A549 (cell line): ENCODE results near the gene ETV3L.

Source experiments
- CHD4 ChIP-seq: fragments of 200-600 bp; sonication (generic); IDR thresholded peaks from 2 replicates; pipeline ENCODE4 v1.6.1; 2016; ENCODE audit warnings: antibody characterized with exemption, mild to moderate bottlenecking, borderline replicate concordance
- CTCF ChIP-seq: fragments of >200 bp; sonication (Bioruptor Twin); formaldehyde crosslinking; IDR thresholded peaks from 3 replicates; pipeline ENCODE4 v1.5.1; 2016
- ELK1 ChIP-seq: fragments of 150-350 bp; IDR thresholded peaks from 2 replicates; pipeline ENCODE4 v1.6.1; 2014; ENCODE audit warnings: low read depth, mild to moderate bottlenecking, low read length
- EP300 ChIP-seq, 2 experiments: fragments of >200 bp; sonication (Bioruptor Twin); formaldehyde crosslinking; IDR thresholded peaks; 2 replicates in 1 of 2; 3 replicates in 1 of 2; pipeline ENCODE4 v1.6.1; 2016 to 2017
- GATA3 ChIP-seq: IDR thresholded peaks from 2 replicates; pipeline ENCODE4 v1.6.1; 2012; ENCODE audit warnings: borderline replicate concordance
- HDAC2 ChIP-seq: fragments of 200-600 bp; sonication (generic); IDR thresholded peaks from 2 replicates; pipeline ENCODE4 v1.6.1; 2016
- NR3C1 ChIP-seq: fragments of >200 bp; sonication (Bioruptor Twin); formaldehyde crosslinking; IDR thresholded peaks from 3 replicates; pipeline ENCODE4 v1.6.1; 2017
- POLR2A ChIP-seq: IDR thresholded peaks from 2 replicates; pipeline ENCODE4 v1.6.1; 2012; ENCODE audit warnings: mild to moderate bottlenecking, low read length
- RAD21 ChIP-seq, 2 experiments: fragments of >200 bp in 1 of 2; sonication (Bioruptor Twin) in 1 of 2; formaldehyde crosslinking in 1 of 2; IDR thresholded peaks in 1 of 2; conservative IDR thresholded peaks in 1 of 2; 2 replicates in 1 of 2; 3 replicates in 1 of 2; pipeline ENCODE4 v1.6.1; 2012 to 2018; ENCODE audit warnings: inconsistent platforms in 1 of 2

- TF ChIP-seq POLR2A (no peak), EP300 (IDR thresholded peaks at IDR 0.05) (no peak), CTCF (no peak), CHD4 (no peak), NR3C1 (no peak), RAD21 (conservative IDR thresholded peaks at IDR 0.05 in 1 of 2, IDR thresholded peaks at IDR 0.05 in 1 of 2) (no peak), GATA3 (no peak), HDAC2 (no peak), ELK1 (no peak)
These were observed 18.9 kb downstream of the ETV3L start for GRCh38 chr1:157080714-157081113.
